ENCODE results near the gene ANKRD11. TPM values are rescaled to one million over a fixed set of nuclear protein-coding genes. Genes with fewer than 3 reads are reported as not detected.
"Not testable (repeated sequence)": the region's sequence is repeated elsewhere in the genome, so short reads cannot be mapped to it uniquely, and the experiment has no call there.

The ANKRD11 gene
- total RNA-seq, 1 donor, result 80.8 TPM

DNA sequence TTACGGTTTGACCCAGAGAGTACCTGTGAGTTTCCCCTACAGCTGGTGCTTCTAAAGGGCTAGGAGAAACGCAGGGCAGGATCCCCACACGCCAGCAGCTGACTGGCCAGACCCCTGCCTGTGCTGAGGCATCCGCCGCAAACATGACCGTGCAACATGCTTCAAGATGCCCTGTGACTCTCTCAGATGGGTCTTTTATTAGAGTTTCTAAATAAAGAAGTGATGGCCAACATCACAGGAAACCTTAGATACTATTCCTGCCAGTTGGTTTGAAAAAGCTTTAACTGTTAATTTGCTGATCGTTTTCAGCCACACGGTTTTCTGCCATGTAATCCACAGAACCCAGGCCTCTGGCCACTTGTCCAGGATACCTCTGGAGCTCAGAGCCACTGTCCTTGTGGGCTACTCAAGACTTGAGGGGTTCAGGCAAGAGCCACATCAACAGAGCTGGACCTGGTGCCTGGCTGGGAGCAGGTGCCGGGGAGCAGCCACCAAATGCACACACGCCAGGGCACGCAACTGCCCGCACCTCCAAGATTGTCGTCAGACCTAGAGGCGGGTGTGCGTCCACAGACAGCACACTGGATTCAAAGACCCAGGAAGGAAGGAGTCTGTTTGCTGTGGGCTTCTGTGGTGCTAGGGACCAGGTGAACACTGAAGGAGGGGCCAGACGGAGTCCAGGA, 154.4 kb downstream of the ANKRD11 start:
- DNase-seq (ENCODE audit: low read depth in 2 of 3, low spot score in 2 of 3), result no peak

DNA sequence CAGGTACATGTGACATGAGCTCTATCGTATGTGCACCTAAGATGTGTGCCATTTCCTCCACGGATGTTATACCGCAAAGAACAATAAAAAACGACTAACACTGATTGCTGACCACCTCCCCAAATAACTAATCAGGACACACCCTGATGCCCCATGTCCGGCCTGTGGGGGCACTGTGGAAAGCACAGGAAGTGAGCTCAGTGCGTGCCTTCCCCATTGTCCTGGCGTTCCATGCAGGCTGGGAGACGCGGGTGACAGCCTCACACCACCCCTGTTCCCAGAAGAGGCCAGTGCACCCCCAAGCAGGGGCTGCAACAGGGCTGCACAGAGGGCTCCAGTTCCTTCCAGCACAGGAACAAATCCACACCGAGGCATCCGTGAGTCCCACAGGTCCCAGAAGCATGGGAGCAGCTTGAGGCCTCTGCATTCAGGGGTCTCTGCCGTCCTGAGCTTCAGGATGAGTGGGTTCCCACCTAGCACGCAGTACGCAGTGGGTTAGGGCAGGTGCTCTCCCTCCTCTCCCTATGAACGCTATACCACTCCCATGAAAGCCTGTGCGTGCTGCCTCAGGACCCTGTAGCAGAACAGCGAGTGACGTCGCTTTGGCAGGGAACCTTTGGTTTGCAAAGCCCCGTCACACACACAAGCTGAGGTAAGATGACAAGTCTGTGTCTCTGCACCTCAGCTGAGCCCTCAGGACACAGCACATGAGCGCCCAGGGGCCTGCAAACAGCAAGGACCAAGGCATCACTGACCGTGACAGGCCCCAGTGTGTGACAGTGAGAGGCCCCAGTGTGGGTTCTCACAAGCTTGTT, 155.2 kb downstream of the ANKRD11 start:
- DNase-seq (ENCODE audit: low read depth in 2 of 3, low spot score in 2 of 3), result no peak

DNA sequence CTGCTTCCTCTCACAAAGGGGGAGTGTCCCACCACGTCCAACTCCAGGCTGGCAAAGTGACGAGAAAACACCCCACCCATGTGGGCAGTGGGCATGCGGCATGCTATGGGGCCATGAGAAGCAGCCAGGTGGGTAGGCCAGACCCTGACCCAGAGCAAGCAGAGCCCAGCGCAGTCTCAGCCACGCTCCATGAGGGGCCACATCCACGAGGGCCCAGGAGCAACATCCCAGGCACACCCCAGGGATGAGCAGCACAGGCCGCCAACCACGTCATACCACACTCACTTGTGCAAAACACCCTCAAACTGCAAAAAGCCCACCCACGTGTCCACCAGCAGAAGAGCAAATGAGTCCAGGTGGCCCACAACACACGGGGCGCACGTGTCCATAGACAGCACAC, 155.9 kb downstream of the ANKRD11 start:
- no peak for DNase-seq (ENCODE audit: low read depth in 2 of 3, low spot score in 2 of 3)

DNA sequence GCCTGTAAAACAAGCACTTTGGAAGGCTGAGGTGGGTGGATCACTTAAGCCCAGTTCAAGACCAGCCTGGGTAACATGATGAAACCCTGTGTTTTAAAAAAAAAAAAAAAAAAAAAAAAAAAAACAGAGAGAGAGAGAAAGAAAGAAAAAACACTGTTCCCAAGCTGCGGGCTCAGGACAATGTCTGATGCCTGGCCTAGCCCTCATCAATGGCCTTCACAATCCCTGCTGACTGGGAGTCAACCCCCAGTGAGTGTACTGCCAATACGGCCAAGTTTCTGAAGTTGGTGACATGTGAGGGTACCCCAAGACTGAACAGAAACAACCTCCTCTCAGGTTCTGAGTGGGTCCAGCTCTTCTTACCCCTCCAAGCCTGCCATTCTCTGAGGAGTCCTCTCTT, 156.3 kb downstream of the ANKRD11 start:
- DNase-seq (ENCODE audit: low read depth in 2 of 3, low spot score in 2 of 3), result no peak

DNA sequence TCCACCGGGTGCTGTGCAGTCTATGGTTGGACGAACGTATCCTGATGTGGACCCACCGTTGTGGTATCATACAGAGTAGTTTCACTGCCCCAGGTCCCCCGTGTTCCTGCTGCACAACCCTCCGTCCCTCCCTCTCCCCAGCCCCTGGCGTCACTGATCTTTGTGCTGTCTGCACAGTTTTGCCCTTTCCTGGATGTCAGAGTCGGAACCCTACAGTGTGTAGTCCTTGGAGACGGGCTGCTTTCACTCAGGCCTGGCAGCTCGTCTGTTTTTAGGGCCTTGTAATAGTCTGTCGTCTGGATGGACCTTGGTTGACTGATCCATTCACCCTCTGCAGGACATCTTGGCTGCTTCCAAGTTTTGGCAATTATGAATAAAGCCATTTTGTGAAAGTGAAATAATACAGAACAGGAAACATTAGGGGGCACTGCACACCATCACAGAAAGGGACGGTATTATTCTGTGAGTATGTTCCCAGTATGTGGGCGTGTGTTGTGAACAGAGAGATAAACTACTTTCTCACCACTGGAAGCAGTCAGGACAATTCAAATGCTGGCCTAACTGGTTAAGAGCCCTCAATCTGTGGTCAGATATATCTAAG, 156.9 kb downstream of the ANKRD11 start:
- peak in 2 of 3 donors; percentile 71 to 87 for DNase-seq (ENCODE audit: low read depth in 2 of 3, low spot score in 2 of 3)

DNA sequence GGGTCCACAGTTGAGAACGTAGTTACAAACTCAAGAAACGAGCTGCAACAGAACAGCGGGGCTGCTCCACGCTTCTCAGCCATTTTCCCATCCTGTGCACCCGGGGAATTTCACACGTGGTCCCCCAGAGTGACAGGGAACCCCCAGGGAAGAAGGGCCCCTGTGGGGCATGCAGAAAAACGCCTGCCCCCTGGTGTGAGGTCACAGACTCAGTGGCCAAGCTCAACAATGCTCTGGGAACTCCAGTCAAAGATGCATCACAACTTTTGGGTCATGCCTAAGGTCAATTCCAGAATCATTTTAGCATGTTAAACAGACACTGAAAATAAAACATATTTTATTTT, 157.5 kb downstream of the ANKRD11 start:
- no peak for DNase-seq (ENCODE audit: low read depth in 2 of 3, low spot score in 2 of 3)

DNA sequence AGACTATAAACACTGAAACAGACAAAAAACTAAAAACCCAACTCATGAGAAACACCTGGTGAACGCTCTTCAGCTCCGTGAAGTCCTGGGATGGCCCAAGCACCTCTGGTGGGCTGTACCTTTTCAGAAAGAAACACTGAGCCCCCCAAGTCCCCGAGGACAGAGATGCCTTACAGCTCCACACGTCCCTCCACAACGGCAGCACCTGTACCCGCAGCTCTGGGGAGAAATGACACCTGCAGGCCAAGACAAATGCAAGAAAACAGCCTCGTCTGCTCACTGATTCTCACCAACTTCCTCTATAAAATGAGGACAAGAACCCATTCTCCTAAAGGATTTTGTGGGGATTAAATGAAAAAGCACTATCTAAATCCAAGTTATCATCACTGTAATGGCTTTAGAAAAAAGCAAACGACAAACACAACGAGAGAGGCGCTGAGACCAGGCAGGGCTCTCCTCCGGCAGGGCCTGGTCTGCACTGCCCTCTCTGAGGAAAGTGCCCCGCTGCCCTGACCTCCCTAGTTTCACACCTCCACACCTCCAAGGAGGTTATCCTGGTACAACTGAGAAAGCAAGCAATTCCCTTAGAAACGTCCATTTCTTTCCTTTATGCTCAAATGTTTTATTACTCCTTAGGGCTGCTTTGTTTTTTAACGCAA, 158.0 kb downstream of the ANKRD11 start:
- no peak for DNase-seq (ENCODE audit: low read depth in 2 of 3, low spot score in 2 of 3)

DNA sequence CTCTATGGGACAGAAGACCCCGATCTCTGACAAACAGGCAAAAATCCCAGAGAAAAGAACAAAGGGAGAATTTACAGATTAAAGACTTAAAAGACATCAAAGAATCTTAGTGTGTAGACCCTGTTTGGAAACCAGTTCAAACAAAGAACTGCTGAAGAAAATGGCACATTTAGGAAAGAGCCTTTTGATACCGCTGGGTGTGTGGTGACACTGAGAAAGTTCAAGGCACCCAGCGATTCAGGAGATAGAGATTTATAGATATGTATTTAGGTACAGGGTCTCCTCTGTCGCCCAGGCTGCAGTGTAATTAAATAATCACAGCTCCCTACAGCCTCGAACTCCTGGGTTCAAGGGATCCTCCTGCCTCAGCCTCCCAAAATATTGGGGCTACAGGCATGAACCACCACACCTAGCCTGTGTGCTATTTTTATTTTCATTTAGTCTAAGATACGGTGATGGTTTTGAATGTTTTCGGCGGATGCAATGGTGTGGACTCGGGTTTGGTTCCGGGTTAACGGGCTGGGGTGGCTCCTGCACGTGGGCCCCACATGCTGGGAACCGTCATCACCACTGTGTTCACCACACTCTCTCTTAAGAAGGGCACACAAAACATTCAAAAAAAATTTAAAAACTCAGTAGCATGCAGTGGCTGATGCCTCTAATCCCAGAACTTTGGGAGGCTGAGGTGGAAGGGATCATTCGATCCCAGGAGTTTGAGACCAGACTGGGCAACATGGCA, 158.8 kb downstream of the ANKRD11 start:
- DNase-seq (ENCODE audit: low read depth in 2 of 3, low spot score in 2 of 3), result no peak

DNA sequence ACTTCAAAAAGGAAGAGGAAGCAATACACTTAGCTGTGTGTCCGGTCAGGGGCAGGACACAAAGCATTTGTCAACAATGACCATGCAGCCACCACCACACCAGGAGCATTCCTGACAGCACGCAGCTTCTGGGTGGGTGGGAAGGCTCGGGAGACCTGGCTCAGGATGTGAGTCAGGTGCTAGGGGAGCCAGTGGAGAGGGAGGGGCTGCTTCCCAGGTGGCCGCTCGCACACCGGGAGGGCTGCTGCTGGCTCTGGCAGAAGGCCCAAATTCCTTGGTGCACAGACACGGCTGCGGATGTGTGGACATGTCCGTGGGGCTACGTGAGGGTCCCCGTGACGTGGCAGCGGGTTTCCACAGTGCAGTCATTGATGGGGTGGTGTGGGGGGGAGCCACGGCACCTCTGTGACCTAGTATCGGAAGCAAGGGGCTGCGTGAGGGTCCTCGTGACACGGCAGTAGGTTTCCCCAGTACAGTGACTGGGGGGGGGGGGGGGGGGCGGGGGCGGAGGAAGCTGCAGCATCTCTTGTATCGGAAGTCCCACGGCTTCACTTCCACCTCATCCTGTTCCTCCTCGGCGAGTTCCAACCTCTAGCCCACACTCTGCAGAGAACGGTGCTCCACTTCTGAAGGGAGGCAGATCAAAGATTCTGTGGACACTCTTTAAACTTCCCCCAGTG, 160.0 kb downstream of the ANKRD11 start:
- no peak for DNase-seq (ENCODE audit: low read depth in 2 of 3, low spot score in 2 of 3)

DNA sequence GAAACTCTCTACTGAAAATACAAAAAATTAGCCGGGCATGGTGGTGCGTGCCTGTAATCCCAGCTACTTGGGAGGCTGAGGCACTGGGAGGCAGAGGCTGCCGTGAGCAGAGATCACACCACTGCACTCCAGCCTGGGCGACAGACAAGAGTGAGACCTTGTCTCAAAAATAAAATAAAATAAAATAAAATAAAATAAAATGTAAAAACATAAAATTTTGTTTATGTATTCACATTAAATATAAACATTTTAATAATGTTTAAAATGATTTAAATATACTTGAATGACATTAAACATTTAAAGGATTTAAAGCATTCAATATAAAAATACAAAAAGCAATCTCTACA, 160.6 kb downstream of the ANKRD11 start:
- DNase-seq (ENCODE audit: low read depth in 2 of 3, low spot score in 2 of 3), result not testable (repeated sequence)

DNA sequence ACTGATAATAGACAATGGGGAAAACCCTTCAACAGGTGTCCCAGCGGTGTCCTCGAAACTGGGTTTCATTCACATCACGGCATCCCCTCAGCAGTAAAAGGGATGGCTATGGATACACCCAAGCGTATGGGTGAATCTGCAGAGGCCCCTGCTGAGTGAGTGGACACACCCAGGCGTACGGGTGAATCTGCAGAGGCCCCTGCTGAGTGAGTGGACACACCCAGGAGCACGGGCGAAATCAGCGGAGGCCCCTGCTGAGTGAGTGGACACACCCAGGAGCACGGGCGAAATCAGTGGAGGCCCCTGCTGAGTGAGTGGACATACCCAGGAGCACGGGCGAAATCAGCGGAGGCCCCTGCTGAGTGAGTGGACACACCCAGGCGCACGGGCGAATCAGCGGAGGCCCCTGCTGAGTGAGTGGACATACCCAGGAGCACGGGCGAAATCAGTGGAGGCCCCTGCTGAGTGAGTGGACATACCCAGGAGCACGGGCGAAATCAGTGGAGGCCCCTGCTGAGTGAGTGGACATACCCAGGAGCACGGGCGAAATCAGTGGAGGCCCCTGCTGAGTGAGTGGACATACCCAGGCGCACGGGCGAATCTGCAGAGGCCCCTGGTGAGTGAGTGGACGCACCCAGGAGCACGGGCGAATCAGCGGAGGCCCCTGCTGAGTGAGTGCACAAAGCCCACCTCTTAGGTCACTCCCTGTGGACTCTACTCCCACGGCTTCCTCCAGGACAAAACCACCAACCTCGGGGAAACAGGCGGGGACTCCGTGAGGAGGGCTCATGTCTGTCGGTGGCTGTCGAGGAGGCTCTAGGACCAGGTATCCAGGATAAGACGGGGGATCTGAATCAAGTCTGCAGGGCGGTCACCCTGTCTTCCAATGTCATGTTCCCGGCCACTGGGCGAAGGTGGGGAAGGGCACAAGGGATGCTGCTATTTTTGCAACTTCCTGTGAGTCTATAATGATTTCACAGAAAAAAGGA, 161.7 kb downstream of the ANKRD11 start:
- DNase-seq (ENCODE audit: low read depth in 2 of 3, low spot score in 2 of 3), result not testable (repeated sequence)

DNA sequence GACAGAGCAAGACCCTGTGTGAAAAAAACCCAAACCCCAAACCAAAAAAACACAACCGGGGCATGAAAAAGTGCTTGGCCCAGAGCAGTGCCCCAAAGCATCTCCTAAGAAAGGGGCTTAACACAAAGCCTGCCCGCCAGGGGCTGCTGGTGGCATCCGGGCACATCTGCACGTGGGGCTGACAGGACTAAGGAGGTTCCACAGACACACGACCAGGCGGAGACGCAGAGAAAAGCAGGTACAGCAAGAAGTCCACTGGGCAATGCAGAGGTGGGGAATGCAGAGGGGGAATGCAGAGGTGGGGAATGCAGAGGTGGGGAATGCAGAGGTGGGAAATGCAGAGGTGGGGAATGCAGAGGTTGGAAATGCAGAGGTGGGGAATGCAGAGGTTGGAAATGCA, 163.6 kb downstream of the ANKRD11 start:
- no peak for DNase-seq (ENCODE audit: low read depth in 2 of 3, low spot score in 2 of 3)

DNA sequence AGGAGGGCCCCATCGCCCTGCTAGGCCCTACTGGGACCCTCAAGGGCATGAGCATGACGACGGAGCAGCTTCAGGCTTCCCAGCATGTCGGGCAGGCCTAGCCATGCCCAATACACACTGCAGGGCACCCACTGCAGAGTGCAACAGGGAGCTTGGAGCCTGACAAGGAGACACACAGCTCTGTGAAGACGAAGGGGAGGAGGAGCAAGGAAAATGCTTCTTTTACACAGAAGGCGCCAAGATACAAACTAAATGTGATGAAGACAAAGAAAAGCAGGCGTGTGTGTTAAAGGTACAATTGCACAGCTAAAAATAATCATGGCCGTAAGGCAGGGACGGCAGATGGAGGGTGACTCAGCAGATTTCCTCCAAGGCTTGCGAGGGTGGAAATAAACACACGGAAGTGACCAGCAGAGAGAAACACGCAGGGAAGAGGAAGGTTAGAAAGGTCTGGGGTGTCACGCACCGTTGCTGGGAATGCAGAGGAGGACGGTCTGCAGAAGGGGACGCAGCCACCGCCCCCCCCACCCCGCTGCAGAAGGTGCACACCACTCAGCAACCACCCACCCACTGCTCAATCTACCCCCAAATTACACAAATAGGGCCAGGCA, 164.4 kb downstream of the ANKRD11 start:
- DNase-seq (ENCODE audit: low read depth in 2 of 3, low spot score in 2 of 3), result peak in 2 of 3 donors; percentile 81 to 84

DNA sequence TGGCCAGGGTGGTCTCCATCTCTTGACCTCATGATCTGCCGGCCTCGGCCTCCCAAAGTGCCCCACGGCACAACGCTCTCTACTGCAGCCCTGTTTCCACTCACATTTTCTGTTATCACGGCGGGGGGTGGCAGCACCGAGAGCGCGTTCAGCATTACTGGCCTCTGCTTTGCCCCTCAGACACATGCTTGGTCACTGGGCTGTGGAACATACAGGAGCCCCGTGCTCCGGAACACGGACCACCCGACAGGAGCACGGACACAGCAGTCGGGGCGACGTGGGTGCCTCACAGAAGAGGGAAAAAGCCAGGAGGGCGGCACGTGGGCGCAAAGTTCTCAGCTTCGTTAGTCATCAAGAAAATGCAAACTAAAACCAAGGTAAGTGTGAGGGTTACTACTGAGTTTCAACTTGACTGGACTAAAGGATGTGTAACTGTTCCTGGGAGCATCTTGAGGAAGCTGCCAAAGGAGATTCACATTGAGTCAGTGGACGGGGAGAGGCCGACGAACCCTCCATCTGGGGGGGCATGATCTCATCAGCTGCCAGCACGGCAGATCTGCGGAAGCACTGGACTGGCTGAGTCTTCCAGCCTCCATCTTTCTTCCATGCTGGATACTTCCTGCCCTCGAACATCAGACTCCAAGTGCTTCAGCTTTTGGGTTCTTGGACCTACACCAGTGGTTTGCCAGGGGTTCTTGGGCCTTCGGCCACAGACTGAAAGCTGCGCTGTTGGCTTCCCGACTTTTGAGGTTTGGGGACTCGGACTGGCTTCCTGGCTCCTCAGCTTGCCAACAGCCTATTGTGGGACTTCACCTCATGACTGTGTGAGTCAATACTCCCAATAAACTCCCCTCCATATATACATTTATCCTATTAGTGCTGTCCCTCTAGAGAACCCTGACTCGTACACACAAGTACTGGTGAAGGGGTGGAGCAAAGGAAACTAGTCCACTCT, 166.0 kb downstream of the ANKRD11 start:
- no peak for DNase-seq (ENCODE audit: low read depth in 2 of 3, low spot score in 2 of 3)

DNA sequence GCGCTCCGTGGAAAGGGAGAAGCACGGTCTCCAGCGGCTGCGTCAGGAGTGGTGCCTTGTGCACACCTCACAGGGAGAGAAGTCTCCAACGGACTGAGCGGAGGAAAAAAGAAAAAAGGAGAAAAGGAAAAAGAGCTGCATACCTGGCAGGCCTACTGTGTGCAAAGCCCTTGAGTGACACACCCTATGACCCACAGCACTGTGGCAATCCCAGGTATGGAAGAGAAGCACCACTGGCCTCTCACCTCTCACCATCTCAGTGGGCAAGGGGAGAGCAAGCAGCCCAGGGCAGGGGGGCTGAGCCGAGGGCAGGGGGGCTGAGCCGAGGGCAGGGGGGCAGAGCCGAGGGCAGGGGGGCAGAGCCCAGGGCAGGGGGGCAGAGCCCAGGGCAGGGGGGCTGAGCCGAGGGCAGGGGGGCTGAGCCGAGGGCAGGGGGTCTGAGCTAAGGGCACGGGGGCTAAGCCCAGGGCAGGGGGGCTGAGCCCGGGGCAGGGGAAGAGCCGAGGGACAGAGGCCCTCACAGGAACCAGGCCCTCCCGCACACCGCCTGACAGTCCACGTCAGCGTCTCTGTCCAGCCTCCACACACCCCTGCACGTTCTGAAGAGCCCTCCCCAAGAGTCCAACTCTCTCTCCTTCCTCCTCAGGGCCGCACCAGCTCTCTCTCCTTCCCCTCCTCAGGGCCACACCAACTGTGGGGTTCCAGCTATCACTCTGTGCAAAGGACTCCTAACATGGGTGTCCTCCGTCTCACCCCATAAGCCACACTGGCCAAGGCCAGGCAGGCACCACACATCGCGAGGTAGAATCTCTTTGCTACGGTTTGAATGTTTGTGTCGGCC, 167.0 kb downstream of the ANKRD11 start:
- DNase-seq (ENCODE audit: low read depth in 2 of 3, low spot score in 2 of 3), result no peak

DNA sequence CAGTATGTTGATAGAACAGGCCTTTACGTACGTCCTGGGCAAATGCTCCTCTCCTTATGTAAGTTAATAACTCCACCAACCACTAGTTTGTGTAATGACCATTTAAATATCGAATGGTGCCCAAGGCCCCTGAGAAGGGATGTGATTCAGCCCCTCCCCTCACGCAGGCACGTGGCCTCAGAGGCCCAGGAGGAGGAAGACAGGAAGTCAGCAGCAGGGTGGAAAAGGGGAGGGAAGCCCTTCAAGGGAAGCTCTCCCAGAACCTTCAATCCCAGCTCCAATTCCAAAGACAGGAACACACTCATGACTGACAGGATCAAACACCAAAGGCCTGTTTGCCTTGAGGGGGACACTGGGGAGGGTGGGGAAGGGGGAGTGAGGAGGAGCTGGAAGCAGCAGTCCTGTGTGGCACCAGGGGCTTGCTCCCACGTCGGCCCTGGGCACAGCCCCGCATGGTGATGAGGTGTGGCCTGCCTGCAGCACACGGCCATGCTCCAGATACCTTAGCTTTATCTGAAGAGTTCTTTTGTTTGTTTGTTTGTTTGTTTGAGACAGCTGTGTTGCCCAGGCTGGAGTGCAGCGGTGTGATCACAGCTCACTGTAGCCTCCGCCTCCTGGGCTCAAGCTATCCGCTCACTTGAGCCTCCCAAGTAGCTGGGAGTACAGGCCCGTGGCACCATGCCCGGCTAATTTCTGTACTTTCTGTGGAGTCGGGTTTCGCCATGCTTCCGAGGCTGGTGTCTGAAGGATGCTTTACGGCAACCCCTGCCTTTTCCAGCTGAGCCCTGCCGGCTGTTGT, 167.8 kb downstream of the ANKRD11 start:
- no peak for DNase-seq (ENCODE audit: low read depth in 2 of 3, low spot score in 2 of 3)

Data from hematopoietic multipotent progenitor cell (in vitro differentiated cells).